WTC11 (cell line): ENCODE data around the gene TSPAN9. TPM values are rescaled to one million over a fixed set of nuclear protein-coding genes. Genes with fewer than 3 reads are reported as not detected.

Source experiments
- ATAC-seq: fragments of 200-7000 bp; cut with Tn5 transposase; 2 replicates; pipeline ENCODE4 v1.10.0; 2021; ENCODE audit warnings: mild to moderate bottlenecking, moderate library complexity
- CTCF ChIA-PET: fragments of 300-600 bp; sonication (Branson Sonifier 250); formaldehyde crosslinking; loops from one replicate; lab custom pipeline; 2021; ENCODE audit warnings: antibody characterized with exemption; lab: Charles Lee
- POLR2A ChIA-PET: fragments of 350-600 bp; sonication (Branson Sonifier 250); formaldehyde crosslinking; loops from one replicate; lab custom pipeline; 2021; ENCODE audit warnings: antibody characterized with exemption; lab: Charles Lee
- DNase-seq: peaks from one replicate; pipeline ENCODE4 v3.0.0; 2021; ENCODE audit warnings: low spot score
- H3K27ac Mint-ChIP-seq: 2 replicates; pipeline ENCODE4 v1.8.0; 2021; ENCODE audit warnings: mixed read lengths
- H3K27me3 Mint-ChIP-seq: 2 replicates; pipeline ENCODE4 v1.8.0; 2021; ENCODE audit warnings: low read depth, mild to moderate bottlenecking, moderate library complexity, mixed read lengths
- H3K36me3 Mint-ChIP-seq: 2 replicates; pipeline ENCODE4 v1.8.0; 2021; ENCODE audit warnings: mixed read lengths
- H3K4me1 Mint-ChIP-seq: 2 replicates; pipeline ENCODE4 v1.8.0; 2022; ENCODE audit warnings: mixed read lengths
- H3K4me3 Mint-ChIP-seq: 2 replicates; pipeline ENCODE4 v1.8.0; 2021; ENCODE audit warnings: mild to moderate bottlenecking, moderate library complexity, mixed read lengths
- H3K9me3 Mint-ChIP-seq: 2 replicates; pipeline ENCODE4 v1.8.0; 2021; ENCODE audit warnings: mixed read lengths
- AFF4 ChIP-seq: sonication (generic); formaldehyde crosslinking; IDR thresholded peaks from 2 replicates; pipeline ENCODE4 v1.8.1; 2023; ENCODE audit warnings: mild to moderate bottlenecking, missing genetic modification reagents, borderline replicate concordance
- ESRRA ChIP-seq: sonication (generic); formaldehyde crosslinking; IDR thresholded peaks from 2 replicates; pipeline ENCODE4 v1.8.1; 2022; ENCODE audit warnings: mild to moderate bottlenecking, missing genetic modification reagents, borderline replicate concordance
- FOXK1 ChIP-seq: sonication (generic); formaldehyde crosslinking; IDR thresholded peaks from 2 replicates; pipeline ENCODE4 v1.8.0; 2022; ENCODE audit warnings: mild to moderate bottlenecking, moderate library complexity, missing genetic modification reagents
- MLX ChIP-seq: sonication (generic); formaldehyde crosslinking; IDR thresholded peaks from 2 replicates; pipeline ENCODE4 v1.8.1; 2023; ENCODE audit warnings: mild to moderate bottlenecking, missing genetic modification reagents, moderate library complexity
- NFATC4 ChIP-seq: fragments of 250-450 bp; sonication (Bioruptor Pico); IDR thresholded peaks from 2 replicates; pipeline ENCODE4 v1.9.0; 2021; ENCODE audit warnings: mild to moderate bottlenecking
- PRDM15 ChIP-seq: sonication (generic); formaldehyde crosslinking; IDR thresholded peaks from 2 replicates; pipeline ENCODE4 v1.8.0; 2022; ENCODE audit warnings: missing genetic modification reagents
- RORB ChIP-seq: fragments of 250-450 bp; sonication (Bioruptor Pico); IDR thresholded peaks from 2 replicates; pipeline ENCODE4 v1.9.0; 2021; ENCODE audit warnings: mild to moderate bottlenecking
- SMAD3 ChIP-seq: sonication (generic); formaldehyde crosslinking; IDR thresholded peaks from 2 replicates; pipeline ENCODE4 v1.8.0; 2022; ENCODE audit warnings: missing genetic modification reagents, mild to moderate bottlenecking, borderline replicate concordance
- TCF7 ChIP-seq: sonication (generic); formaldehyde crosslinking; IDR thresholded peaks from 2 replicates; pipeline ENCODE4 v1.8.0; 2022; ENCODE audit warnings: mild to moderate bottlenecking, low read depth, missing genetic modification reagents, moderate library complexity
- ZNF219 ChIP-seq: sonication (generic); formaldehyde crosslinking; IDR thresholded peaks from 2 replicates; pipeline ENCODE4 v1.8.0; 2023; ENCODE audit warnings: missing genetic modification reagents, mild to moderate bottlenecking, borderline replicate concordance
- ZNF232 ChIP-seq: sonication (generic); formaldehyde crosslinking; IDR thresholded peaks from 2 replicates; pipeline ENCODE4 v1.8.0; 2022; ENCODE audit warnings: mild to moderate bottlenecking, missing genetic modification reagents
- ZNF263 ChIP-seq: sonication (generic); formaldehyde crosslinking; IDR thresholded peaks from 2 replicates; pipeline ENCODE4 v1.8.1; 2022; ENCODE audit warnings: low read depth, mild to moderate bottlenecking, moderate library complexity, missing genetic modification reagents
- ZNF532 ChIP-seq: fragments of 250-450 bp; sonication (Bioruptor Pico); IDR thresholded peaks from 2 replicates; pipeline ENCODE4 v1.9.0; 2021; ENCODE audit warnings: mild to moderate bottlenecking, borderline replicate concordance
- total RNA-seq: library from RNA; stranded (reverse); gene quantifications from 3 replicates; pipeline ENCODE4 v1.2.3, GENCODE V29; 2021
- TF ChIP-seq, protein P1 (sequence below): fragments of 250-450 bp; sonication (Bioruptor Pico); IDR thresholded peaks from 2 replicates; pipeline ENCODE4 v1.9.0; 2021; ENCODE audit warnings: mild to moderate bottlenecking
- TF ChIP-seq, protein P2 (sequence below): sonication (generic); formaldehyde crosslinking; IDR thresholded peaks from 2 replicates; pipeline ENCODE4 v1.8.0; 2023; ENCODE audit warnings: missing genetic modification reagents, mild to moderate bottlenecking, borderline replicate concordance

The TSPAN9 gene
- total RNA-seq, 1 experiment from 2014 or later: 27.6 TPM

GRCh38 chr12:3315201-3315661 lies 238.1 kb downstream of the TSPAN9 start (continued):
- TF ChIP-seq, protein P1, sequence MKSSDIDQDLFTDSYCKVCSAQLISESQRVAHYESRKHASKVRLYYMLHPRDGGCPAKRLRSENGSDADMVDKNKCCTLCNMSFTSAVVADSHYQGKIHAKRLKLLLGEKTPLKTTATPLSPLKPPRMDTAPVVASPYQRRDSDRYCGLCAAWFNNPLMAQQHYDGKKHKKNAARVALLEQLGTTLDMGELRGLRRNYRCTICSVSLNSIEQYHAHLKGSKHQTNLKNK: no peak
- TF ChIP-seq, protein P2, sequence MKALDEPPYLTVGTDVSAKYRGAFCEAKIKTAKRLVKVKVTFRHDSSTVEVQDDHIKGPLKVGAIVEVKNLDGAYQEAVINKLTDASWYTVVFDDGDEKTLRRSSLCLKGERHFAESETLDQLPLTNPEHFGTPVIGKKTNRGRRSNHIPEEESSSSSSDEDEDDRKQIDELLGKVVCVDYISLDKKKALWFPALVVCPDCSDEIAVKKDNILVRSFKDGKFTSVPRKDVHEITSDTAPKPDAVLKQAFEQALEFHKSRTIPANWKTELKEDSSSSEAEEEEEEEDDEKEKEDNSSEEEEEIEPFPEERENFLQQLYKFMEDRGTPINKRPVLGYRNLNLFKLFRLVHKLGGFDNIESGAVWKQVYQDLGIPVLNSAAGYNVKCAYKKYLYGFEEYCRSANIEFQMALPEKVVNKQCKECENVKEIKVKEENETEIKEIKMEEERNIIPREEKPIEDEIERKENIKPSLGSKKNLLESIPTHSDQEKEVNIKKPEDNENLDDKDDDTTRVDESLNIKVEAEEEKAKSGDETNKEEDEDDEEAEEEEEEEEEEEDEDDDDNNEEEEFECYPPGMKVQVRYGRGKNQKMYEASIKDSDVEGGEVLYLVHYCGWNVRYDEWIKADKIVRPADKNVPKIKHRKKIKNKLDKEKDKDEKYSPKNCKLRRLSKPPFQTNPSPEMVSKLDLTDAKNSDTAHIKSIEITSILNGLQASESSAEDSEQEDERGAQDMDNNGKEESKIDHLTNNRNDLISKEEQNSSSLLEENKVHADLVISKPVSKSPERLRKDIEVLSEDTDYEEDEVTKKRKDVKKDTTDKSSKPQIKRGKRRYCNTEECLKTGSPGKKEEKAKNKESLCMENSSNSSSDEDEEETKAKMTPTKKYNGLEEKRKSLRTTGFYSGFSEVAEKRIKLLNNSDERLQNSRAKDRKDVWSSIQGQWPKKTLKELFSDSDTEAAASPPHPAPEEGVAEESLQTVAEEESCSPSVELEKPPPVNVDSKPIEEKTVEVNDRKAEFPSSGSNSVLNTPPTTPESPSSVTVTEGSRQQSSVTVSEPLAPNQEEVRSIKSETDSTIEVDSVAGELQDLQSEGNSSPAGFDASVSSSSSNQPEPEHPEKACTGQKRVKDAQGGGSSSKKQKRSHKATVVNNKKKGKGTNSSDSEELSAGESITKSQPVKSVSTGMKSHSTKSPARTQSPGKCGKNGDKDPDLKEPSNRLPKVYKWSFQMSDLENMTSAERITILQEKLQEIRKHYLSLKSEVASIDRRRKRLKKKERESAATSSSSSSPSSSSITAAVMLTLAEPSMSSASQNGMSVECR: no peak
- TF ChIP-seq ZNF263 (CRISPR knock-in tag): no peak

- ATAC-seq: no peak
- no peaks in the 10 kb centered on the region for H3K9me3 Mint-ChIP-seq
- no peak overlapping the region for H3K27ac Mint-ChIP-seq
- H3K4me1 Mint-ChIP-seq: peaks cover 8% of the 10 kb centered on the region
- no peak overlapping the region for H3K4me3 Mint-ChIP-seq
- H3K27me3 Mint-ChIP-seq: no peaks in the 10 kb centered on the region
- no peaks in the 10 kb centered on the region for H3K36me3 Mint-ChIP-seq
- ChIA-PET CTCF (interaction anchor here (1.2 to 6.1 kb wide), 3 partner anchors 13 to 25 kb away, joined by 3 to 114 read pairs (median 56); no protein-coding TSS in a partner anchor), POLR2A (no interaction called here)
- DNase-seq: no peak
- TF ChIP-seq RORB (CRISPR knock-in tag) (no peak), MLX (CRISPR knock-in tag) (no peak), AFF4 (CRISPR knock-in tag) (no peak), ZNF232 (CRISPR knock-in tag) (no peak), ZNF219 (CRISPR knock-in tag) (no peak), FOXK1 (CRISPR knock-in tag) (no peak), ESRRA (CRISPR knock-in tag) (no peak), ZNF532 (CRISPR knock-in tag) (no peak), NFATC4 (CRISPR knock-in tag) (no peak), TCF7 (no peak), SMAD3 (CRISPR knock-in tag) (no peak), PRDM15 (CRISPR knock-in tag) (no peak)
Observed at GRCh38 chr12:3316776-3317480, 239.7 kb downstream of the TSPAN9 start.
